ENCODE results near the gene PSMD3.

- TF ChIP-seq, protein P1, sequence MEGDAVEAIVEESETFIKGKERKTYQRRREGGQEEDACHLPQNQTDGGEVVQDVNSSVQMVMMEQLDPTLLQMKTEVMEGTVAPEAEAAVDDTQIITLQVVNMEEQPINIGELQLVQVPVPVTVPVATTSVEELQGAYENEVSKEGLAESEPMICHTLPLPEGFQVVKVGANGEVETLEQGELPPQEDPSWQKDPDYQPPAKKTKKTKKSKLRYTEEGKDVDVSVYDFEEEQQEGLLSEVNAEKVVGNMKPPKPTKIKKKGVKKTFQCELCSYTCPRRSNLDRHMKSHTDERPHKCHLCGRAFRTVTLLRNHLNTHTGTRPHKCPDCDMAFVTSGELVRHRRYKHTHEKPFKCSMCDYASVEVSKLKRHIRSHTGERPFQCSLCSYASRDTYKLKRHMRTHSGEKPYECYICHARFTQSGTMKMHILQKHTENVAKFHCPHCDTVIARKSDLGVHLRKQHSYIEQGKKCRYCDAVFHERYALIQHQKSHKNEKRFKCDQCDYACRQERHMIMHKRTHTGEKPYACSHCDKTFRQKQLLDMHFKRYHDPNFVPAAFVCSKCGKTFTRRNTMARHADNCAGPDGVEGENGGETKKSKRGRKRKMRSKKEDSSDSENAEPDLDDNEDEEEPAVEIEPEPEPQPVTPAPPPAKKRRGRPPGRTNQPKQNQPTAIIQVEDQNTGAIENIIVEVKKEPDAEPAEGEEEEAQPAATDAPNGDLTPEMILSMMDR (IDR thresholded peaks at IDR 0.05) = no peak
- TF ChIP-seq POLR2A (IDR thresholded peaks at IDR 0.05) = no peak
- no peak for TF ChIP-seq POLR2AphosphoS5 (IDR thresholded peaks at IDR 0.05)
Measured at GRCh38 chr17:39979016-39979670, 1.5 kb upstream of the PSMD3 start.

All from upper lobe of left lung (tissue), 4 donors.